Adrenal gland (tissue), 12 donors: ENCODE measurements around the gene PLPP7. TPM values are rescaled to one million over a fixed set of nuclear protein-coding genes. Genes with fewer than 3 reads are reported as not detected.
"Not testable (repeated sequence)": the region's sequence is repeated elsewhere in the genome, so short reads cannot be mapped to it uniquely, and the experiment has no call there.

Source experiments
- DNase-seq, 7 donors: peaks; one replicate each; pipeline ENCODE4 v3.0.0-alpha.2; 2019 to 2020
- H3K27ac ChIP-seq, 5 donors: fragments of 200-600 bp; sonication (generic) in 4 of 5; 1 replicate in 3 of 5; 2 replicates in 2 of 5; pipeline versions ENCODE4 v1.5.1 to v1.8.0; 2016 to 2020; ENCODE audit warnings: mild to moderate bottlenecking in 1 of 5
- H3K27me3 ChIP-seq: fragments of 200-600 bp; 2 replicates; pipeline ENCODE4 v1.8.0; 2021
- H3K36me3 ChIP-seq, 2 donors: fragments of 200-600 bp; replicated peaks in 1 of 2; 1 replicate in 1 of 2; 2 replicates in 1 of 2; pipeline versions ENCODE4 v1.5.1 to v1.8.0; 2018 to 2022
- H3K4me1 ChIP-seq, 2 donors: fragments of 200-600 bp; replicated peaks in 1 of 2; 1 replicate in 1 of 2; 2 replicates in 1 of 2; pipeline versions ENCODE4 v1.5.1 to v1.8.0; 2018 to 2021
- H3K4me3 ChIP-seq, 4 donors: fragments of 200-600 bp; sonication (generic) in 3 of 4; one replicate each; pipeline ENCODE4 v1.5.1; 2016 to 2018
- H3K9me3 ChIP-seq, 3 donors: fragments of 200-600 bp; sonication (generic) in 1 of 3; replicated peaks in 1 of 3; 1 replicate in 2 of 3; 2 replicates in 1 of 3; pipeline versions ENCODE4 v1.5.1 to v1.8.0; 2016 to 2021
- CTCF ChIP-seq, 6 experiments: fragments of 450-650 bp in 4 of 6; fragments of 200-600 bp in 2 of 6; sonication (generic) in 1 of 6; IDR thresholded peaks; 1 replicate in 5 of 6; 2 replicates in 1 of 6; pipeline versions ENCODE4 v1.5.1 to v1.8.0; 2016 to 2021; ENCODE audit warnings: antibody characterized with exemption in 6 of 6, mild to moderate bottlenecking in 2 of 6, moderate library complexity in 1 of 6
- POLR2A ChIP-seq, 2 donors: fragments of 450-650 bp; IDR thresholded peaks; one replicate each; pipeline ENCODE4 v1.6.1; 2017; ENCODE audit warnings: antibody characterized with exemption in 2 of 2, mild to moderate bottlenecking in 2 of 2, moderate library complexity in 1 of 2
- whole genome bisulfite sequencing, 4 donors: extraction: QIAGEN DNeasy Blood & Tissue Kit in 2 of 4; methylation state at CpG; one replicate each; pipeline versions ENCODE4 v1.1.5 to v1.1.7; 2013 to 2017; 5-methylcytosine and 5-hydroxymethylcytosine counted together
- intact Hi-C, 2 donors: fragments of 100-400 bp; cut with DNase I; formaldehyde crosslinking; loops; one replicate each; pipeline versions ENCODE4 v1.14.1 to v1.15.0; 2022 to 2023
- polyA plus RNA-seq, 3 donors: library from polyadenylated mRNA; stranded (reverse); fragments of 200-250 nt in 2 of 3; fragments of 350-450 nt in 1 of 3; fragmentation: Illumina TruSeq in 1 of 3; extraction: RNeasy Lipid Tissue Mini Kit (QIAGEN cat#74804) in 1 of 3; gene quantifications; one replicate each; pipeline ENCODE4 v1.2.3, GENCODE V29; 2013 to 2014
- total RNA-seq, 9 donors: library from RNA; depleted of rRNA in 4 of 9; stranded (reverse); fragments of >200 nt in 4 of 9; fragments of 120-200 nt in 1 of 9; fragmentation: NEBNext Ultra II Directional in 1 of 9; extraction: Animal tissue kit (Norgen Biotek cat#: 25700) in 1 of 9; gene quantifications; one replicate each; pipeline versions ENCODE4 v1.1.0 to v1.2.4, GENCODE V29; 2013 to 2023
- donor health status: healthy with polysubstance abuse.
- donor health status: Bipolar disorder and iron deficiency.
- donor health status: DM: yes; HTN: yes; CAD: no.
- donor health status: DM: no; HTN: no; CAD: no.
- donor health status: DM: no; HTN: no; CAD: no.
- donor health status: DM: yes; HTN: yes; CAD: no.

The PLPP7 gene
- total and polyA plus RNA-seq, 12 donors: 4.8 to 31.4 (median 16.5) TPM

GRCh38 chr9:131347376-131348020, 58.0 kb downstream of the PLPP7 start:
- Histone ChIP-seq H3K27me3 (no peaks in the 10 kb centered on the region), H3K36me3 (no peaks in the 10 kb centered on the region), H3K9me3 (no peaks in the 10 kb centered on the region), H3K4me1 (peaks cover 0 to 10% of the 10 kb centered on the region in 2 donors), H3K4me3 (no peak overlapping the region), H3K27ac (no peak overlapping the region)
- no peak for TF ChIP-seq POLR2A (IDR thresholded peaks at IDR 0.05)
- no peak for TF ChIP-seq CTCF (IDR thresholded peaks at IDR 0.05)
- no peak for DNase-seq
- intact Hi-C loops: no loop called here
- 55 to 75% (median 71%) methylated on average over 10 to 19 of the region's 19 CpGs for WGBS, 4 donors

- Histone ChIP-seq H3K4me1 (peaks cover 0 to 10% of the 10 kb centered on the region in 2 donors), H3K4me3 (no peak overlapping the region), H3K27ac (no peak overlapping the region), H3K36me3 (no peaks in the 10 kb centered on the region), H3K27me3 (no peaks in the 10 kb centered on the region), H3K9me3 (no peaks in the 10 kb centered on the region)
- TF ChIP-seq CTCF (IDR thresholded peaks at IDR 0.05) (no peak), POLR2A (IDR thresholded peaks at IDR 0.05) (no peak)
- WGBS, 4 donors: 41 to 76% (median 68%) methylated on average over 6 to 10 of the region's 10 CpGs
- intact Hi-C loops: no loop called here
- peak in 2 of 7 donors; percentile 11 to 38 for DNase-seq
Observed at GRCh38 chr9:131348631-131349521, 59.4 kb downstream of the PLPP7 start.

GRCh38 chr9:131349522-131349880, 60.0 kb downstream of the PLPP7 start:
- DNase-seq: no peak
- no peaks in the 10 kb centered on the region for H3K27me3 ChIP-seq
- no peak overlapping the region for H3K27ac ChIP-seq
- no peak for TF ChIP-seq POLR2A (IDR thresholded peaks at IDR 0.05)
- TF ChIP-seq CTCF (IDR thresholded peaks at IDR 0.05): no peak
- peak overlapping the region in 1 of 4 donors; percentile 40 for H3K4me3 ChIP-seq
- no peaks in the 10 kb centered on the region for H3K36me3 ChIP-seq
- no peaks in the 10 kb centered on the region for H3K9me3 ChIP-seq
- WGBS, 4 donors: 40 to 60% (median 49%) methylated on average over 3 to 5 of the region's 5 CpGs
- intact Hi-C loops: no loop called here
- peaks cover 0 to 10% of the 10 kb centered on the region in 2 donors for H3K4me1 ChIP-seq

- Histone ChIP-seq H3K27ac (peak overlapping the region in 1 of 5 donors; percentile 42), H3K4me3 (peak overlapping the region in 2 of 4 donors; percentile 28 to 40)
- intact Hi-C loops: loop anchor here in 1 of 2 donors (5.0 kb wide), 2 partner anchors 127 to 397 kb away; no protein-coding TSS in a partner anchor
Observed at GRCh38 chr9:131349881-131350563, 60.5 kb downstream of the PLPP7 start.

GRCh38 chr9:131356479-131356878, 67.0 kb downstream of the PLPP7 start:
- H3K9me3 ChIP-seq, H3K36me3 ChIP-seq, H3K4me3 ChIP-seq, H3K27me3 ChIP-seq, H3K4me1 ChIP-seq, H3K27ac ChIP-seq, intact Hi-C loops: not testable (repeated sequence)
- 36 to 56% (median 53%) methylated on average over 5 of the region's 6 CpGs for WGBS, 4 donors
- DNase-seq: peak in 4 of 7 donors; percentile 31 to 62 (median 44)

More at GRCh38 chr9:131349881-131350563, 60.5 kb downstream of the PLPP7 start:
- Histone ChIP-seq H3K27me3 (no peaks in the 10 kb centered on the region), H3K4me1 (peaks cover 0 to 10% of the 10 kb centered on the region in 2 donors), H3K36me3 (no peaks in the 10 kb centered on the region), H3K9me3 (no peaks in the 10 kb centered on the region)
- TF ChIP-seq CTCF (IDR thresholded peaks at IDR 0.05) (peak; percentile 79 to 96 (median 90)), POLR2A (IDR thresholded peaks at IDR 0.05) (no peak)
- DNase-seq: peak; percentile 83 to 94 (median 93)
- 6 to 9% (median 8%) methylated on average over 25 to 27 of the region's 27 CpGs for WGBS, 4 donors
